GM19438 (cell line): ENCODE data around the gene RICTOR.
"Not testable (repeated sequence)": the region's sequence is repeated elsewhere in the genome, so short reads cannot be mapped to it uniquely, and the experiment has no call there.

ENCODE experiments used
- ATAC-seq: cut with Tn5 transposase; IDR thresholded peaks from one replicate; pipeline ENCODE4 v1.9.1; 2021; ENCODE audit warnings: low read depth; ENCODE audit not compliant: unreplicated experiment

RICTOR gene

DNA sequence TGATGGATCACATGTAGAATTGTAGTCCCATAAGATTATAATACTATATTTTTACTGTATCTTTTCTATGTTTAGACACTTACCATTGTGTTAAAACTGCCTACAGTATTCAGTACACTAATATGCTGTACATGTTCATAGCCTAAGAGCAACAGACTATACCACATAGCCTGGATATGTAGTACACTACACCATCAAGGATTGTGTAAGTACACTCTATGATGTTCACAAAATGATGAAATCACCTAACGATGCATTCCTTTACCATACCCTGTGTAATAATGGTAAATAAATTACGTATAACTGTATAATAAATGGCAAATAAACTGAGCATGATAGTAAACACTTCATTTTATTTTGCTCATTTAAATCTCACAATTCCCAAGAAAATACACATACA is 60.3 kb downstream of the RICTOR start:
- ATAC-seq: no peak

GRCh38 chr5:39010958-39011357 is 63.2 kb downstream of the RICTOR start:
- not testable (repeated sequence) for ATAC-seq

DNA sequence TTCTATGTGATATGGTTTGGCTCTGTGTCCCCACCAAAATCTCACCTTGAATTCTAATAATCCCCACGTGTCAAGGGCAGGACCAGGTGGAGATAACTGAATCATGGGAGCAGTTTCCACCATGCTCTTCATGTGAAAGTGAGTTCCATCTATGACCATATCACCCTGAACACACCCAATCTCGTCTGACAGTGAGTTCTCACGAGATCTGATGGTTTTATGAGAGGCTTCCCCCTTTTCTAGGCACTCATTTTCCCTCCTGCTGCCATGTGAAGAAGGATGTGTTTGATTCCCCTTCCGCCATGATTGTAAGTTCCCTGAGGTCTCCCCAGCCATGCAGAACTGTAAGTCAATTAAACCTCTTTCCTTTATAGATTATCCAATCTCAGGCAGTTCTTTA is 64.2 kb downstream of the RICTOR start:
- ATAC-seq: no peak

GRCh38 chr5:39009280-39009679 is 64.9 kb downstream of the RICTOR start:
- no peak for ATAC-seq

- no peak for ATAC-seq
Observed at GRCh38 chr5:39006650-39007049, 67.5 kb downstream of the RICTOR start.

GRCh38 chr5:39005566-39006232 is 68.5 kb downstream of the RICTOR start:
- no peak for ATAC-seq

DNA sequence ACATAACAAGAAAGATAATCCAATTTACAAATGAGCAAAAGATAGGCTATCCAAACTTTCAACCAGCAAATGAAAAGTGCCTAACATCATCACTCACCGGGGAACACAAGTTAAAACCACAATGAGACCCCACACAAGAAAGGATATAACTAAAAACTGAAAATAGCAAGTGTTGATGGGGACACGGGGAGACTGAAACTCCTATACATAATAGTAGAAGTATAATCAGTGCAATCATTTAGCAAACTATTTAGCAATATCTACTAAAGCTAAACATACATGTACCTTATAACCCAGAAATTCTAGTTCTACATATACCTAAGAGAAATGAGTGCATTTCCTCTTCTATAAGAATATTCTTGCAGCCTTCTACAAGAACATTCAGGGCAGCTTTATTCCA is 72.5 kb downstream of the RICTOR start:
- no peak for ATAC-seq

DNA sequence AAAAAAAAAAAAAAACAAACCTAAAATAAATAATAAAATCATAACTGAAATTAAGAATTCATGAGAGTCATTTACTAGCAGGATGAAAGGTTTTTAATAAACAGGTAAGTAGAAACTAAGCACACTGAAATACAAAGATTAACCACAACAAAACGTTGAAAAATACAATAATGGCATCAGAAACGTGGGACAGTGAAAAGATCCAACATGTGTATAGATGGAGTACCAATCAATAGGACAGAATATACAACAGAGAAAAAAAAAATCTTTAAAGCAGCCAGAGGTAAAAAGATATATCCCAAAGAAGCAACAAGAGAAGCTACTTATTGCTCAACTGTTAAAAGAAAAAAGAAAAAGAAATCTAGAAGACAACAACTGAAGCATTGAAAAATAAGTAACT is 75.2 kb downstream of the RICTOR start:
- ATAC-seq: no peak

DNA sequence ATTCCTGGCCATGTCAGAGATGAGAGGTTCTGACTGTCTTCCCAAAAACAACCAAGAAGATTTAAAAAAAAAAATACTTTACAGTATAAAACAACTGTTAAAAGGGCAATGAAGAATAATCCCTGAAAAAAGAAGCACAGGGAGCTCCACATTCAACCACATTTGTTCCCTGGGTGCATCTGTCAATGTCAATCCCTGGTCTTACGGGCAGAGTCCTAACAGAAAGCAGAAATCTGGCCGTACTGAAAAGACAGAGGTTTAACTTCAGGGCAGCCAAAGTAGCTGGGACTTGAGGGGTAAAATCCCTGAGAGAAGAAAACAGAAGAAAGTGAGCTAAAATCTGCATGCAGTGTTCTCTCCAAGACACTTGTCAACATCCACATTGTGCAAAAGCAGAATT is 76.6 kb downstream of the RICTOR start:
- no peak for ATAC-seq

DNA sequence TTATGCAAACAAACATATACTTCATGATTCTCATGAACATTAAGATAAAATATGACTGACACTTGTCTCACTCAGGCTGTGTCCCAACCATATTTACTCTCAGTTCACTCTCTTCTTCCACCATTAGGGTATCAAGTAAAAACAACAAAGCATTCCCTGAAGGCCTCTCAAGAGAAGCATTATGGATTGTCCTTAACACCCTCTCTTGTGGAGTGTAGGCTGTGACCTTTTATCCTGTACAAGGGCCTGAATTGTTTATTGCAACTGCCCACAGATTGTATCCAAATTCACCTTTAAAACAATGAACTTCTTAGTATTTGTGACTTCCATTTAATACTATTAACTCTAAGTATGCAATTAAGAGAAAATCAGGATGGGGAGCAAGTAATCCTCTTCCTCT is 78.1 kb downstream of the RICTOR start:
- ATAC-seq: no peak

DNA sequence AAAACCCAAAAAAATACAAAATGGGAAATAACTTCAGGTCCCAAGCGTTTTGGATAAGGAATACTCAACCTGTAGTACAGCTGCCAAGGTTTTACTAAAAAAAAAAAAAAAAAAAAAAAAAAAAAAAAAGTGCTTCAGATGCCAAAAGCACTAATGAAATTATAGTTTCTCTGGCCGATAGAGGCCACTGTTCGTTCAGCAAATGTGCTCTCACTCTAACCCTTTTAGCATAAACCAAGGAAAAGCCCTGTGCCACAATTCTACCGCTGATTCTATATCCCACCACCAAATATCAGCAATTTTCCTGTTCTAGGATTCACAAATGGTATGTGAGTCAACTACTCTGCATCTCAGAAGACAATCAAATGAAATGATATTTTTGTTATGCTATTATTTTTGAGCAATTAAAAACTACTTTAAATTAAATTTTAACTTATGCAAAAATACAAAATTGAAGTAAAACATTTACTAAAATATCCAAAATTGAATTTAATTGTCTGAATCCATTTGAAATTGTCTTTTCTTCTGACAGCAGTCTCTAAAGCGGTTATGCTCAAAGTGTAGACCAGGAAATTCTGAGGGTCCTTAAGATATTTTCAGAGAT is 79.8 kb downstream of the RICTOR start:
- no peak for ATAC-seq

DNA sequence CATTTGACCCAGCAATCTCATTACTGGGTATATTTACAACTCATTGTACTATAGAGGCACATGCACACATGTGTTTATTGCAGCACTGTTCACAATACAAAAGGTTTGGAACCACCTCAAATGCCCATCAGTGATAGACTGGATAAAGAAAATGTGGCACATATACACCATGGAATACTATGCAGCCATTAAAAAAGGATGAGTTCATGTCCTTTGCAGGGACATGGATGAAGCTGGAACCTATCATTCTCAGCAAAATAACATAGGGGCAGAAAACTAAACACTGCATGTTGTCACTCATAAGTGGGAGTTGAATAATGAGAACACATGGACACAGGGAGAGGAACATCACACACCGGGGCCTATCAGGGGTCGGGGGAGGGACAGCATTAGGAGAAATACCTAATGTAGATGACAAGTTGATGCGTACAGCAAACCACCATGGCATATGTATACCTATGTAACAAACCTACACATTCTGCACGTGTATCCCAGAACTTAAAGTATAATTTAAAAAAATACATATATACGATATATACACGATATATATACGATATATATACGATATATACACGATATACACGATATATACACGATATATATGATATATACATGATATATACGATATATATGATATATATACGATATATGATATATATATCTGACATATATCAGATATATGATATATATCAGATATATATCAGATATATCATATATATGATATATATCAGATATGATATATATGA is 84.1 kb downstream of the RICTOR start:
- ATAC-seq: not testable (repeated sequence)

DNA sequence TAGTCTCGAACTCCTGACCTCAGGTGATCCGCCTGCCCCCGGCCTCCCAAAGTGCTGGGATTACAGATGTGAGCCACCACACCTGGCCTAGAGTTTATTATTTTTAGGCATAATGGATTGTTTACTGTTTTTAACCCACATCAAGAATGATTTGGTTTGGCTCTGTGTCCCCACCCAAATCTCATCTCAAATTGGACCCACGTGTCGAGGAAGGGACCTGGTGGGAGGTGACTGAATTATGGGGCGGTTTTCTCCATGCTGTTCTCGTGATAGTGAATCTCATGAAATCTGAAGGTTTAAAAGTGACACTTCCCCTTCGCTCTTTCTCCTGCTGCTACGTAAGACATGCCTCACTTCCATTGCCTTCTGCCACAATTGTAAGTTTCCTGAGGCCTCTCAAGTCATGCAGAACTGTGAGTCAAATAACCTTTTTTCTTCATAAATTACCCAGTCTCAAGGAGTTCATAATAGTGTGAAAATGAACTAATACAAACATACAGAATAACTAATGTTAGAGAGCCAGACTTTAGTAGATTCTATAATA is 88.2 kb downstream of the RICTOR start:
- ATAC-seq: no peak

- ATAC-seq: no peak
Observed at GRCh38 chr5:38979535-38979934, 94.7 kb downstream of the RICTOR start.

DNA sequence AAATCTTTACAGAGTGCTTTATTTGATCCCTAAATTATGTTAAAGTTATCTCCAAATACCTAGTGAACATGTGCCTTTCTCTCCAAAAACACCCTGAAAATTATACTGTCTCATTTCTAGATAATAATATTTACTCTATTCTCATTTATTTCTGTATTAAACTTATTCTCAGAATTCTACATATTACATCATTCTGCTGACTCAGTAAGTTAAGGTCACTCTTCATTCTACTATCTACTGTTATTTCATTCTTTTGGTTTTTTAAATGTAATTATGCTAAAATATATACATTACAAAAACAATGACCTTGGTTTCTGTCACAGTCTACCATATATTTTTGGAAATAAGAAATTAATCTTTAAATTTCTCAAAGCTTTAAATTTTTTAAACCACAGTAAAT is 96.2 kb downstream of the RICTOR start:
- no peak for ATAC-seq

DNA sequence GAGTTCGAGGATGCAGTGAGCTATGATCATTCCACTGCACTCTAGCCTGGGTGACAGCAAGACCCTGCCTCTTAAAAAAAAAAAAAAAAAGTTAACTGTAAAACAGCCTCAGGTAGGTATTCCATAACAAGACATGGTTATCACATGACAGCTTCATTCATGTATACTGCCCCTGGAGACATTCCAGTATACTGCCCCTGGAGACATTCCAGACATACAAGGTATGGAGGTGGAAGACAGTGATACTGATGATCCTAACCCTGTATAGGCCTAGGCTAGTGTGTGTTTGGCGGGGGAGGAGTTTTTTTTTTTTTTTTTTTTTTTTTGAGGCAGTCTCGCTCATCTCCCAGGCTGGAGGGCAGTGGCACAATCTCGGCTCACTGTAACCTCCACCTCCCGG is 105.5 kb downstream of the RICTOR start:
- ATAC-seq: no peak

- ATAC-seq: no peak
Observed at GRCh38 chr5:38961691-38962090, 112.5 kb downstream of the RICTOR start.

- no peak for ATAC-seq
Observed at GRCh38 chr5:38953426-38954012, 120.7 kb downstream of the RICTOR start.

- no peak for ATAC-seq
Observed at GRCh38 chr5:38948501-38948900, 125.7 kb downstream of the RICTOR start.

DNA sequence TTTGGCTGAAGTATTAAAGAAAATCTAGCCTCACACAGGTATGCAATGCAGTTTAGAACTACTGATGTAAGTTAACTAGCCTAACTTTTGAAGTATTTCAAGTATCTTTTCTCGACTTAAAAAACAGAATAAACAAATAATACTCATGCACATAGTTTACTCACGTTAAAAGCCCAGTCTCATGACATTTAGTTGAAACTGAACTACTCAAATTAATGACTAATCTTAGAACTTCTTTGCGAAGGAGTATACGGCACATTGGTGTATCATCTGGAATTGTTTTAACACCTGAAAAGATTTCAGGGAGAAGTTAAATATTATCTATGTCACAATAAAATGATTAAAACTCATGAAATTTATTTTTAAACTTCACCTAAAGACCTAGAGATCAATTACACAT is 129.9 kb downstream of the RICTOR start:
- ATAC-seq: no peak

- no peak for ATAC-seq
Observed at GRCh38 chr5:38941912-38942311, 132.3 kb downstream of the RICTOR start.
